Stimulated activated naive CD8-positive, alpha-beta T cell treated with anti-CD3 and anti-CD28 coated beads, Interleukin-15, amount 100 ng/mL, for 72 hours (primary cell): Measurements from ENCODE around the gene GNA12.
A peak's percentile ranks its signal among the peaks of the same experiment; 100 is the strongest.

ENCODE experiments used
- ATAC-seq: fragments of 150-1000 bp; cut with Tn5 transposase; 2 replicates; pipeline ENCODE4 v1.10.0; 2021; ENCODE audit warnings: mild to moderate bottlenecking, moderate library complexity
- DNase-seq, 2 donors: peaks; one replicate each; pipeline ENCODE4 v3.0.0; 2021 to 2022
- H3K27ac Mint-ChIP-seq, 2 donors: one replicate each; pipeline ENCODE4 v1.8.0; 2022; ENCODE audit warnings: mild to moderate bottlenecking in 2 of 2, mixed read lengths in 2 of 2, moderate library complexity in 2 of 2
- H3K27me3 Mint-ChIP-seq: one replicate; pipeline ENCODE4 v1.8.0; 2022; ENCODE audit warnings: mixed read lengths
- H3K4me1 Mint-ChIP-seq: one replicate; pipeline ENCODE4 v1.8.0; 2022; ENCODE audit warnings: mild to moderate bottlenecking, mixed read lengths
- H3K4me3 Mint-ChIP-seq, 2 donors: one replicate each; pipeline ENCODE4 v1.8.0; 2022; ENCODE audit warnings: mild to moderate bottlenecking in 2 of 2, mixed read lengths in 2 of 2, moderate library complexity in 1 of 2
- H3K9me3 Mint-ChIP-seq, 2 donors: one replicate each; pipeline ENCODE4 v1.8.0; 2022; ENCODE audit warnings: mixed read lengths in 2 of 2

The GNA12 gene

DNA sequence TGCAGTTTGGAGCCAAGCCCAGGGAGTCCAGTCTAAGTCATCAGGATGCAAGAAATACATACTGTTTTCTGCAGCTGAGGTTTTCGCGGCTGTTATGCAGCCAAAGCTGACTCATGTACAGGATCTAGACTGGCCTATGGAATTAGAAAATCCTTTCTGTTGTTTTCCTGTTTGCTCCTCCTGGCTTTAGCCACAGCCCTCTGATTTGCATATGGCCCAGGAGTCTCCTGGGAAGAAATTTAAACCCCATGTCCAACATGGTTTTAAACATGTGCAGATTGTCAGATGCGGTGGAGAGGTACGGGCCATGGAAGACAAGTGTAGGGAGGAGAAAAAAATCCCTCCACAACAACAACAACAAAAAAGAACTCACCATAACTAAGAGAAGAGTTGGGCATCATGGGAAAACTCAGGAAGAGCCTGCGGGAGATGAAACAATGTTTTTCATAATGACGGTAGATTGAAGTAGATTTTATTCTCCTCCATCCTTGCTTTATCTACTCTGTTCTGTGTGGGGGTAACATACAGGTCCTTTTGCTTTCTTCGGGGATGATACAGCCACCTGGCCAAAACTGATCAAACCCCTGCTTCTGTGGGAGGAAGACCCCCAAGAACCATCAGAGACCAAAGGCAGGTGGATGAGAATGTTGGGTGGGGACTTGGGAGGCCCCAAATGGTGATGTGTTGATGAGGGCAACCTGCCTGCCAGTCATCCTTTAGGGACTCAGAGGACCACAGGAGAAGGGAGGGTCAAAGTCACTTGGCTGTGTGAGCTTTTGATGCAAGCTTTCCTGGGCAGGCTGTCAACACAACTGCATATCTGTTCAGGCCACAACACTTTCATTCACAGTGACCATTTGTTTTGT, 29.8 kb upstream of the GNA12 start:
- ATAC-seq (no peak), DNase-seq (no peak)
- Mint-ChIP-seq H3K9me3 (no peaks in the 10 kb centered on the region), H3K27ac (peak overlapping the region; percentile 94 to 95), H3K4me3 (no peak overlapping the region), H3K27me3 (no peaks in the 10 kb centered on the region), H3K4me1 (peaks cover 63% of the 10 kb centered on the region)

- Mint-ChIP-seq H3K4me3 (no peak overlapping the region), H3K9me3 (no peaks in the 10 kb centered on the region), H3K4me1 (peaks cover 56% of the 10 kb centered on the region), H3K27me3 (no peaks in the 10 kb centered on the region), H3K27ac (peak overlapping the region in 1 of 2 donors; percentile 94)
- no peak for DNase-seq
- ATAC-seq, result no peak
These were observed 29.0 kb upstream of the GNA12 start for GRCh38 chr7:2873146-2873545.

- no peaks in the 10 kb centered on the region for H3K27me3 Mint-ChIP-seq
- no peak for ATAC-seq
- no peak overlapping the region for H3K4me3 Mint-ChIP-seq
- peaks cover 53% of the 10 kb centered on the region for H3K4me1 Mint-ChIP-seq
- H3K27ac Mint-ChIP-seq, result no peak overlapping the region
- no peaks in the 10 kb centered on the region for H3K9me3 Mint-ChIP-seq
- DNase-seq, result no peak
These were observed 28.3 kb upstream of the GNA12 start for GRCh38 chr7:2872296-2872874.

GRCh38 chr7:2870471-2870931, 26.4 kb upstream of the GNA12 start:
- peaks cover 47% of the 10 kb centered on the region for H3K4me1 Mint-ChIP-seq
- H3K27ac Mint-ChIP-seq, result peak overlapping the region; percentile 0 to 75
- DNase-seq (peak; percentile 13 to 52), ATAC-seq (peak; percentile 85)
- H3K4me3 Mint-ChIP-seq, result peak overlapping the region; percentile 34 to 41
- no peaks in the 10 kb centered on the region for H3K27me3 Mint-ChIP-seq
- no peaks in the 10 kb centered on the region for H3K9me3 Mint-ChIP-seq

DNA sequence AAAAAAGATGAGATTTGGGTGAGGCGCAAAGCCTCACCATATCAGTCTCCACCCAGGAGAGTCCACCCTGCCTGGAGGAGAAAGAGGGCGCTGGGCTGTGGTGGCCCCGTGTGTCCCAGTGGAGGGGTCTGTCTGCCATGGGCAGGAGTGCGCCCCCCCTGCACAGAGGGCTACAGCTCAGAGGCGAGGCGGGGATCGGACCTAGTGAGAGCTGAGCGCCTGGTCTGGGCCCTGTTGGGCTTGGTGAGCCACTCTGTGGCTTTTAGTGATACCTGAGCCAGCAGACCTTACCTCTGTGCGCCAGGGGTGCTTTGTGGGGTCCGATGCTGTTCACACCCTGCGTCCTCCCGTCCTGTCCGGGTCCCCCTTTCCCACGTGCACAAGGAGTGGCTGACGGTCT, 25.9 kb upstream of the GNA12 start:
- H3K27ac Mint-ChIP-seq, result peak overlapping the region in 1 of 2 donors; percentile 27
- H3K4me3 Mint-ChIP-seq, result no peak overlapping the region
- peaks cover 49% of the 10 kb centered on the region for H3K4me1 Mint-ChIP-seq

DNA sequence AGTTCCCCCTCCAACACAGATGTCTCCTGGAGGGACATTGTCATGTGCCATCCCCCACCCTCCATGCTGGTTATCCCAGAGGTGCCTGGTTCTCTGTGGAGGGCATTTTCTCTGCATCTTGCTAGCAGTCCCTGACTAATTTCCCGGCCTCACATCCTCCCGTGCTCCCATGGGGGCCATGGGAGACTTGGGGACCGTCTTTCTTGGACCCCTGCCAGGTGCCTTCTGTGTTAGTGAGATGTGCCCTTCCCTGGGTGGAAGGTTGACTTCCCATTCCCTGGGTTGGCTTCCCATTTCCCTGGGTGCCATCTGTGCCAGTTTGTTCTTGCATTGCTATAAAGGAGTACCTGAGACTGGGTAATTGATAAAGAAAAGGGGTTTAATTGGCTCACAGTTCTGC, 22.5 kb upstream of the GNA12 start:
- Mint-ChIP-seq H3K9me3 (no peaks in the 10 kb centered on the region), H3K27ac (no peak overlapping the region), H3K4me1 (peaks cover 58% of the 10 kb centered on the region), H3K27me3 (no peaks in the 10 kb centered on the region), H3K4me3 (no peak overlapping the region)
- ATAC-seq (no peak), DNase-seq (no peak)

More for the DNA sequence above, 25.9 kb upstream of the GNA12 start:
- peak; percentile 14 for ATAC-seq
- Mint-ChIP-seq H3K27me3 (no peaks in the 10 kb centered on the region), H3K9me3 (no peaks in the 10 kb centered on the region)
- DNase-seq, result no peak

DNA sequence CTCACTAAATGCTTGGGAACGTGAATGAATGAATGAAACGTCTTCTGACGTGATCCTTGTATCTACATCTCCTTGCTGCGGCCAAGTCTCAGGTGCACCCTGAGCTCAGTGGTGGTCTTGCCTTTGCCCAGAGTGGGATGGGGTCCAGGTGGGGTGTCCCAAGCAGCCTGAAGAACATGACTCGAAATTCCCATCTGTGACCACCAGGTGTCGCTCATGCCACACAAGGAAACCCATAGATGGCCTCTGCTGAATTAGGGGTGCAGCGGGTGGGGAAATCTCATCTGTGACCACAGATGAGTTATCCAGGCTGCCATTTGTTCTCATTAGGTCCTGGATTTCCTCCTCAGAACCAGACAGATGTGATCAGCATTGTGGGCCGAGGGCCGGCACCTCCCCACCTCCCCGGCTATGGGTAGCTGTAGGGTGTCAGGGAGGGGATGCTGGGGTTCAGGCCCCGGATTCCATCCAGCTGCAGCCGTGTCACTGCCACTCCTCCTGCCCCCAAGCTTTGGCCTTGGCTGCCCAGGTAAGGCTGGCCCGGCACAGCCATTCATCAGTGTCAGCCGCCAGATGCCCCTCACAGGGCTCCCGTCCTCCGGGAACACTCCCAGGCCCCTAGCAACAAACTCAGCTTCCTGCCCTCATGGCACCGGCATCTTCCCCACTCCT, 21.0 kb upstream of the GNA12 start:
- Mint-ChIP-seq H3K4me1 (peaks cover 43% of the 10 kb centered on the region), H3K9me3 (no peaks in the 10 kb centered on the region), H3K27ac (peak overlapping the region in 1 of 2 donors; percentile 29), H3K27me3 (no peaks in the 10 kb centered on the region), H3K4me3 (peak overlapping the region; percentile 31 to 50)
- ATAC-seq (peak; percentile 5), DNase-seq (peak; percentile 73 to 76)

DNA sequence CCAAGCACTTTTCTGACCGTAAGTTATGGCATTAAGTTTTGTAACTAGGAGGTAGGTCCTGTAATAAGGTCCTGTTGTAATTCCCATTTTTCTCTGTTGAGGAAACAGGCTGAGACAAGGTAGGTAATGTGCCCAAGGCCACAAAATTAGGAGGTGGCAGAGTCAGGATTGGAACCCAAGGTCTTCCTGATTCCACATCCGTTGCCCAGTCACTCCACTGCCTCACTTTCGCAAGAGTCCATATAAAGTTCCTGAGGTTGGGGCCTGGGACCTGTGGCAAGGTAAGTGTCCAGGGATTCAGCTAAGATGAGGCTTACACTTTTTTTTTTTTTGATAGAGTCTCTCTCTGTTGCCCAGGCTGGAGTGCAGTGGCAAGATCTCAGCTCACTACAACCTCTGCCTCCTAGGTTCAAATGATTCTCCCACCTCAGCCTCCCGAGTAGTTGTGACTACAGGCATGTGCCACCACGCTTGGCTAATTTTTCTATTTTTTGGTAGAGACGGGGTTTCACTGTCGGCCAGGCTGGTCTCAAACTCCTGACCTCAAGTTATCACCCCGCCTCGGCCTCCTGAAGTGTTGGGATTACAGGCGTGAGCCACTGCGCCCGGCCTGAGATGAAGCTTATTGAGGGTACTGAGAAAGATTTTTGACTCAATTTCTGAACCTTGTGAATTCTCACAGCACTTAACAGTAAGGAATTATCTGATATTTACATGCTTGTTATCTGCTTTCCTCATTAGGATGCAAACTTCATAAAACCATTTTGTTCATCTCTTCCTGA, 20.3 kb upstream of the GNA12 start:
- DNase-seq, result no peak
- H3K4me3 Mint-ChIP-seq, result peak overlapping the region; percentile 80 to 85

DNA sequence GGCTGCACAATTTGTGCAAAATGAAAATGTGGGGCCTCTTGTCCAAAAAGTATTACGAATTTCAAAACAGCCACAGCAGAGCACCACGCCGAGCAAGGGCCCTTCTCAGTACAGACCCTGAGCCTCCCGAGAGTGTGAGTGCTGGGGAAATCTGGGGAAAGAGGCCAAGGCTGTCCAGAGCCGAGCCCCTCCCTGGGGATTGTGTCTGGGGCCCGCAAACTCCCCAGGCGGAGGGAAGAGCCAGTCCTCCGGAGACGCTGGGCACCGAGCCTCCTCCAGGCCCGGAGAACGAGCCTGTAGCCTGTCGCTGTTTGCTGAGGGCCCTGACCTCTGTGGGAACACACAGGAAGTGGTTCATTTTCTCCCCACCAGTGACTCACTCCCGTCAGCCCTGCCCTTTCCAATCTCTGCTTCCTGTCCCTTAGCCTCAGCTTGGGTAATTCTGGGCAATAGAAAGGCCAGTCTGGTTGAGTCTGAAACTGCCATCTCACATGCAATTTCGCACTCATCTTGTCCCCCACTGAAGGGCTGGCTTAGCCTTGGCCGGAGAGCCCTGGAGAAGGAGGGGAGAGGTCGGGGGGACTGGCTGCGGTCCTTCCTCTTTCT, 19.5 kb upstream of the GNA12 start:
- Mint-ChIP-seq H3K9me3 (no peaks in the 10 kb centered on the region), H3K4me1 (peaks cover 31% of the 10 kb centered on the region), H3K27ac (peak overlapping the region; percentile 96 to 97), H3K4me3 (peak overlapping the region; percentile 80 to 85), H3K27me3 (no peaks in the 10 kb centered on the region)
- ATAC-seq, result peak; percentile 99
- DNase-seq, result peak; percentile 79 to 91

More for the DNA sequence above, 20.3 kb upstream of the GNA12 start:
- Mint-ChIP-seq H3K9me3 (no peaks in the 10 kb centered on the region), H3K27ac (peak overlapping the region; percentile 29 to 96), H3K4me1 (peaks cover 36% of the 10 kb centered on the region), H3K27me3 (no peaks in the 10 kb centered on the region)
- no peak for ATAC-seq

- peaks cover 31% of the 10 kb centered on the region for H3K4me1 Mint-ChIP-seq
- H3K27me3 Mint-ChIP-seq, result no peaks in the 10 kb centered on the region
- H3K4me3 Mint-ChIP-seq, result peak overlapping the region; percentile 80 to 85
- H3K27ac Mint-ChIP-seq, result peak overlapping the region; percentile 96 to 97
- DNase-seq (peak; percentile 21 to 56), ATAC-seq (peak; percentile 21)
- H3K9me3 Mint-ChIP-seq, result no peaks in the 10 kb centered on the region
These were observed 18.8 kb upstream of the GNA12 start for GRCh38 chr7:2862831-2863361.

DNA sequence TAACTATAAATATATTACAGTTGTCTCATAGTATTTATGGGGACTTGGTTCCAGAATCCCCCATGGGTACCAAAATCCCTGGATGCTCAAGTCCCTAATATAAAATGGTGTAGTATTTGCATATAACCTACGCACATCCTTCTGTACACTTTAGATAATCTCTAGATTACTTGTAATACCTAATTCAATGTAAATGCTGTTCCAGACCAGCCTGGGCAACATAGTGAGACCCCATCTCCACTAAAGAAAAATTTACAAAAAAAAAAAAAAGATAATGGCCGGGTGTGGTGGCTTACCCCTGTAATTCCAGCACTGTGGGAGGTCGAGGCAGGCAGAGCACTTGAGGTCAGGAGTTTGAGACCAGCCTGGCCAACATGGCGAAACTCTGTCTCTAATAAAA, 17.4 kb upstream of the GNA12 start:
- Mint-ChIP-seq H3K4me3 (no peak overlapping the region), H3K27ac (peak overlapping the region in 1 of 2 donors; percentile 34), H3K4me1 (peaks cover 31% of the 10 kb centered on the region), H3K9me3 (no peaks in the 10 kb centered on the region), H3K27me3 (no peaks in the 10 kb centered on the region)
- no peak for ATAC-seq
- no peak for DNase-seq

- Mint-ChIP-seq H3K9me3 (no peaks in the 10 kb centered on the region), H3K4me1 (peaks cover 31% of the 10 kb centered on the region), H3K4me3 (no peak overlapping the region), H3K27me3 (no peaks in the 10 kb centered on the region), H3K27ac (no peak overlapping the region)
- ATAC-seq (no peak), DNase-seq (no peak)
These were observed 16.6 kb upstream of the GNA12 start for GRCh38 chr7:2860627-2861133.

DNA sequence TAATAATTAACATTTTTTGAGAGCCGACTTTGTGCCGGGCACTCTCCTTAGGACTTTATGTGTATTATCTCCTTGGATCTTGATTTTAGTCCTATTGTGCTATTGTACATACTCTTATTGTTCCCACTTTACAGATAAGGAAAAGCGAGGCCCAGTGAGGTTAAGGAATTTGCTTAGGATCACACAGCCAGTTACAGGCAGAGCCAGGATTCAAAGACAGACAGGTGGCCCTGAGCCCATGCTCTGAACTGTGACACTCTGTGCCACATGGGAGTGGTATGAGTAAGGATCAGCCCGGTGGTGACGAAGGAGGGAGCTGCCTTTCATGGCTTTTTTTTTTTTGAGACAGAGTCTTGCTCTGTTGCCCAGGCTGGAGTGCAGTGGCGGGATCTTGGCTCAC, 15.8 kb upstream of the GNA12 start:
- DNase-seq, result no peak
- H3K9me3 Mint-ChIP-seq, result no peaks in the 10 kb centered on the region
- H3K27me3 Mint-ChIP-seq, result no peaks in the 10 kb centered on the region
- ATAC-seq, result no peak
- no peak overlapping the region for H3K27ac Mint-ChIP-seq
- no peak overlapping the region for H3K4me3 Mint-ChIP-seq
- peaks cover 28% of the 10 kb centered on the region for H3K4me1 Mint-ChIP-seq

DNA sequence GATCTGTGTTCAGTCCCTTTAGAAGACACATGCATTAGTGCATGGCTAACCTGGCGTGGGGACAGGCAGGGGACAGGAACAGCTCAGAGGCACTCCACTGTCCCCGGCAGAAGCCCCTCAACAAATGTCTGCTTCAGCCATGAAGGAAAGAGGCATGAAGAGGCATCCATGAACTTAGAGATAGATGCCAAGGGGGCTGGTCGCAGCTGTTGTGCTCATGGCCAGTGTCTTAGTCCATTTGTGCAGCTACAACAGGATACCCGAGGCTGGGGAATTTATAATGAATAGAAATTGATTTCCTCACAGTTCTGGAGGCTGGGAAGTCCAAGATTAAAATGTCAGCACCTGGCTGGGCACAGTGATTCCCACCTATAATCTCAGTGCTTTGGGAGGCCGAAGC, 14.5 kb upstream of the GNA12 start:
- Mint-ChIP-seq H3K9me3 (no peaks in the 10 kb centered on the region), H3K4me1 (peaks cover 15% of the 10 kb centered on the region), H3K27ac (no peak overlapping the region), H3K27me3 (no peaks in the 10 kb centered on the region), H3K4me3 (no peak overlapping the region)
- DNase-seq (no peak), ATAC-seq (no peak)
